Astrocyte (in vitro differentiated cells and primary cell): ENCODE data around the gene TMCC1. TPM values are rescaled to one million over a fixed set of nuclear protein-coding genes. Genes with fewer than 3 reads are reported as not detected.

Experiments used
- DNase-seq: peaks from one replicate; pipeline ENCODE4 v3.0.0-alpha.2; 2010; ENCODE audit warnings: low read depth
- FAIRE-seq: peaks from 2 replicates; lab custom pipeline; 2011; peaks lifted over from hg19 to GRCh38; lab: Jason Lieb, UNC
- H2AFZ ChIP-seq: 2 replicates; pipeline ENCODE4 v1.6.0; 2012; ENCODE audit warnings: low read depth, low read length, inconsistent platforms
- H3K27ac ChIP-seq: 2 replicates; pipeline ENCODE4 v1.5.1; 2011; ENCODE audit warnings: low read depth, low read length, inconsistent platforms
- H3K27me3 ChIP-seq: 2 replicates; pipeline ENCODE4 v1.6.0; 2011; ENCODE audit warnings: low read length, inconsistent platforms; ENCODE audit not compliant: insufficient read depth
- H3K36me3 ChIP-seq: 2 replicates; pipeline ENCODE4 v1.5.1; 2011; ENCODE audit warnings: low read length, inconsistent platforms; ENCODE audit not compliant: insufficient read depth
- H3K4me1 ChIP-seq: 2 replicates; pipeline ENCODE4 v1.5.1; 2011; ENCODE audit warnings: low read length, inconsistent platforms; ENCODE audit not compliant: insufficient read depth
- H3K4me2 ChIP-seq: 2 replicates; pipeline ENCODE4 v1.6.0; 2012; ENCODE audit warnings: low read length, inconsistent platforms
- H3K4me3 ChIP-seq: 2 replicates; pipeline ENCODE4 v1.5.1; 2011; ENCODE audit warnings: low read depth, mild to moderate bottlenecking, low read length, inconsistent platforms; ENCODE audit not compliant: insufficient read depth
- H3K79me2 ChIP-seq: 2 replicates; pipeline ENCODE4 v1.6.0; 2012; ENCODE audit warnings: mild to moderate bottlenecking, low read length, inconsistent platforms; ENCODE audit not compliant: insufficient read depth
- H3K9ac ChIP-seq: 2 replicates; pipeline ENCODE4 v1.6.0; 2012; ENCODE audit warnings: mild to moderate bottlenecking, low read length, inconsistent platforms
- H3K9me3 ChIP-seq: 2 replicates; pipeline ENCODE4 v1.5.1; 2012; ENCODE audit warnings: low read depth, mild to moderate bottlenecking, low read length, inconsistent platforms; ENCODE audit not compliant: insufficient read depth
- H4K20me1 ChIP-seq: 2 replicates; pipeline ENCODE4 v1.6.0; 2012; ENCODE audit warnings: low read length, inconsistent platforms; ENCODE audit not compliant: insufficient read depth
- H3K27ac Mint-ChIP-seq: one replicate; pipeline ENCODE4 v1.8.0; 2021; ENCODE audit warnings: mild to moderate bottlenecking, mixed read lengths; ENCODE audit not compliant: unreplicated experiment
- H3K27me3 Mint-ChIP-seq: one replicate; pipeline ENCODE4 v1.8.0; 2021; ENCODE audit warnings: low read depth, mixed read lengths; ENCODE audit not compliant: unreplicated experiment
- H3K36me3 Mint-ChIP-seq: one replicate; pipeline ENCODE4 v1.8.0; 2021; ENCODE audit warnings: low read depth, mixed read lengths; ENCODE audit not compliant: unreplicated experiment
- H3K4me1 Mint-ChIP-seq: one replicate; pipeline ENCODE4 v1.8.0; 2021; ENCODE audit warnings: low read depth, mixed read lengths; ENCODE audit not compliant: unreplicated experiment
- H3K4me3 Mint-ChIP-seq: one replicate; pipeline ENCODE4 v1.8.0; 2021; ENCODE audit warnings: mild to moderate bottlenecking, moderate library complexity, mixed read lengths; ENCODE audit not compliant: unreplicated experiment
- H3K9me3 Mint-ChIP-seq: one replicate; pipeline ENCODE4 v1.8.0; 2021; ENCODE audit warnings: mild to moderate bottlenecking, mixed read lengths; ENCODE audit not compliant: unreplicated experiment
- CTCF ChIP-seq: IDR thresholded peaks from 2 replicates; pipeline ENCODE4 v1.5.1; 2011; ENCODE audit warnings: low read depth, mild to moderate bottlenecking, inconsistent platforms, low read length, moderate library complexity; ENCODE audit not compliant: insufficient read depth
- EZH2 ChIP-seq: IDR thresholded peaks from 2 replicates; pipeline ENCODE4 v1.6.1; 2012; ENCODE audit warnings: mild to moderate bottlenecking, low read length, inconsistent platforms; ENCODE audit not compliant: insufficient read depth
- total RNA-seq: library from RNA; stranded (reverse); gene quantifications from 2 replicates; pipeline ENCODE4 v1.2.1, GENCODE V29; 2021

TMCC1 gene
- total RNA-seq, 1 donor from 2014 or later = 37.9 TPM

GRCh38 chr3:129722527-129722926, 171.0 kb downstream of the TMCC1 start:
- TF ChIP-seq EZH2 = no peak
- TF ChIP-seq CTCF = no peak
- no peaks in the 10 kb centered on the region for H3K36me3 ChIP-seq
- H3K4me3 ChIP-seq = no peak overlapping the region
- H3K27ac ChIP-seq = no peak overlapping the region
- no peaks in the 10 kb centered on the region for H3K4me1 ChIP-seq
- no peak for FAIRE-seq
- peaks cover 15% of the 10 kb centered on the region for H4K20me1 ChIP-seq
- H3K27me3 ChIP-seq = no peaks in the 10 kb centered on the region
- peaks cover 12% of the 10 kb centered on the region for H3K79me2 ChIP-seq
- Mint-ChIP-seq H3K36me3 (no peaks in the 10 kb centered on the region), H3K4me1 (peaks cover 26% of the 10 kb centered on the region), H3K4me3 (no peak overlapping the region), H3K27ac (peak overlapping the region; percentile 63), H3K9me3 (peaks cover 2% of the 10 kb centered on the region), H3K27me3 (no peaks in the 10 kb centered on the region)
- no peak overlapping the region for H3K9ac ChIP-seq
- H3K4me2 ChIP-seq = no peak overlapping the region
- DNase-seq = no peak
- H2AFZ ChIP-seq = no peak overlapping the region
- no peaks in the 10 kb centered on the region for H3K9me3 ChIP-seq

DNA sequence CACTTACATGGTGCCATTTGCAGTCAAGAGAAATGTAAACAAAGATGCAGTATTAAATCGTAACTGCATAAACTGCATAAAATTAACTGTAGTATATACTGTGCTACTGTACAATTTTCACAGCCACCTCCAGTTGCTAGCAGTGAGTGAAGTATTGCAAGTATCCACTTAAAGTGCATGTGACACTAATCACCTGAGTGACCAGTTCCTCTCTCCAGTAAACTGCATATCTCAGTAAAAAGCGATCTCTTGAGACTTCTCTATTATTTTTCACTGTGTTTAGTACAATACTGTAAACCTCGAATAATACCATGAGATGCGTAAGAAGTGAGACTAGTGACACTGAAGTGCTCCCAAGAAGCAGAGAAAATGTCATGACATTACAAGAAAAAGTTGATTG, 175.3 kb downstream of the TMCC1 start:
- Histone ChIP-seq H3K4me2 (no peak overlapping the region), H3K27ac (no peak overlapping the region), H3K79me2 (peaks cover 12% of the 10 kb centered on the region), H3K36me3 (no peaks in the 10 kb centered on the region), H3K4me3 (no peak overlapping the region), H3K4me1 (no peaks in the 10 kb centered on the region), H3K27me3 (no peaks in the 10 kb centered on the region), H2AFZ (no peak overlapping the region), H3K9ac (no peak overlapping the region), H4K20me1 (peaks cover 19% of the 10 kb centered on the region), H3K9me3 (no peaks in the 10 kb centered on the region)
- no peak for TF ChIP-seq EZH2
- no peak for TF ChIP-seq CTCF
- no peaks in the 10 kb centered on the region for H3K27me3 Mint-ChIP-seq
- no peak for DNase-seq
- H3K27ac Mint-ChIP-seq = no peak overlapping the region
- H3K4me1 Mint-ChIP-seq = peaks cover 17% of the 10 kb centered on the region
- no peaks in the 10 kb centered on the region for H3K36me3 Mint-ChIP-seq
- FAIRE-seq = peak; percentile 9
- H3K4me3 Mint-ChIP-seq = no peak overlapping the region
- no peaks in the 10 kb centered on the region for H3K9me3 Mint-ChIP-seq

GRCh38 chr3:129715854-129716253, 177.7 kb downstream of the TMCC1 start:
- Histone ChIP-seq H4K20me1 (peaks cover 15% of the 10 kb centered on the region), H2AFZ (no peak overlapping the region), H3K27me3 (no peaks in the 10 kb centered on the region), H3K4me2 (no peak overlapping the region), H3K4me3 (no peak overlapping the region), H3K9ac (no peak overlapping the region), H3K27ac (no peak overlapping the region), H3K9me3 (no peaks in the 10 kb centered on the region), H3K4me1 (no peaks in the 10 kb centered on the region), H3K79me2 (peaks cover 9% of the 10 kb centered on the region), H3K36me3 (no peaks in the 10 kb centered on the region)
- no peaks in the 10 kb centered on the region for H3K36me3 Mint-ChIP-seq
- DNase-seq (no peak), FAIRE-seq (no peak)
- H3K27ac Mint-ChIP-seq = no peak overlapping the region
- no peaks in the 10 kb centered on the region for H3K9me3 Mint-ChIP-seq
- TF ChIP-seq CTCF = no peak
- no peak for TF ChIP-seq EZH2
- H3K4me1 Mint-ChIP-seq = peaks cover 1% of the 10 kb centered on the region
- no peaks in the 10 kb centered on the region for H3K27me3 Mint-ChIP-seq
- H3K4me3 Mint-ChIP-seq = no peak overlapping the region
